CD4-positive, alpha-beta T cell treated with Interleukin-15 for 4 hours (primary cell): ENCODE measurements around the gene WDFY1.
A peak's percentile ranks its signal among the peaks of the same experiment; 100 is the strongest.
"Not testable (repeated sequence)": the region's sequence is repeated elsewhere in the genome, so short reads cannot be mapped to it uniquely, and the experiment has no call there.

Source experiments
- DNase-seq: peaks from one replicate; pipeline ENCODE4 v3.0.0-alpha.2; 2020; ENCODE audit warnings: low spot score

The WDFY1 gene

GRCh38 chr2:223896833-223897311, 48.3 kb downstream of the WDFY1 start:
- peak; percentile 13 for DNase-seq

GRCh38 chr2:223894968-223895367, 50.2 kb downstream of the WDFY1 start:
- DNase-seq = no peak

- DNase-seq = no peak
These were observed 51.1 kb downstream of the WDFY1 start for GRCh38 chr2:223894009-223894408.

- no peak for DNase-seq
These were observed 54.4 kb downstream of the WDFY1 start for GRCh38 chr2:223890721-223891120.

GRCh38 chr2:223889229-223889628, 55.9 kb downstream of the WDFY1 start:
- no peak for DNase-seq

GRCh38 chr2:223888251-223888650, 56.9 kb downstream of the WDFY1 start:
- DNase-seq = no peak

- DNase-seq = no peak
These were observed 58.0 kb downstream of the WDFY1 start for GRCh38 chr2:223887127-223887526.

GRCh38 chr2:223886726-223887125, 58.4 kb downstream of the WDFY1 start:
- DNase-seq = no peak

GRCh38 chr2:223884399-223884798, 60.7 kb downstream of the WDFY1 start:
- DNase-seq = no peak

GRCh38 chr2:223882715-223883114, 62.4 kb downstream of the WDFY1 start:
- no peak for DNase-seq

- no peak for DNase-seq
These were observed 64.3 kb downstream of the WDFY1 start for GRCh38 chr2:223880796-223881195.

- DNase-seq = no peak
These were observed 67.3 kb downstream of the WDFY1 start for GRCh38 chr2:223877721-223878410.

GRCh38 chr2:223873672-223874071, 71.5 kb downstream of the WDFY1 start:
- no peak for DNase-seq

- not testable (repeated sequence) for DNase-seq
These were observed 72.4 kb downstream of the WDFY1 start for GRCh38 chr2:223872772-223873171.

- DNase-seq = not testable (repeated sequence)
These were observed 73.5 kb downstream of the WDFY1 start for GRCh38 chr2:223871661-223872060.

GRCh38 chr2:223870840-223871611, 74.1 kb downstream of the WDFY1 start:
- DNase-seq = no peak

GRCh38 chr2:223868005-223868404, 77.1 kb downstream of the WDFY1 start:
- no peak for DNase-seq

- no peak for DNase-seq
These were observed 79.1 kb downstream of the WDFY1 start for GRCh38 chr2:223865907-223866508.

- peak; percentile 30 for DNase-seq
These were observed 80.0 kb downstream of the WDFY1 start for GRCh38 chr2:223865124-223865523.

GRCh38 chr2:223863491-223863890, 81.6 kb downstream of the WDFY1 start:
- no peak for DNase-seq

- DNase-seq = no peak
These were observed 84.1 kb downstream of the WDFY1 start for GRCh38 chr2:223860809-223861738.

GRCh38 chr2:223859070-223859469, 86.1 kb downstream of the WDFY1 start:
- no peak for DNase-seq
